Measurements from ENCODE around the gene TCEA2. TPM values are rescaled to one million over a fixed set of nuclear protein-coding genes. Genes with fewer than 3 reads are reported as not detected.

The TCEA2 gene
- total and polyA plus RNA-seq, 9 of the 15 experiments (the other 6 are each of a cell fraction or from before 2014, with no cell fraction given): 1.4 to 28.7 (median 5.4) TPM

- no peak for TF ChIP-seq ZBTB40 (IDR thresholded peaks at IDR 0.05)
- no peak for TF ChIP-seq ZBTB40 (CRISPR knock-in tag; IDR thresholded peaks at IDR 0.05)
- TF ChIP-seq CBFA2T3 (IDR thresholded peaks at IDR 0.05): no peak
- TF ChIP-seq SRSF1 (IDR thresholded peaks at IDR 0.05; ENCODE audit: low read depth, low read length): no peak
- no peak for TF ChIP-seq NONO (IDR thresholded peaks at IDR 0.05; ENCODE audit: low read depth in 2 of 2, low read length in 1 of 2)
- no peak for TF ChIP-seq KDM2B (CRISPR knock-in tag; IDR thresholded peaks at IDR 0.05)
- no peak for TF ChIP-seq ARHGAP35 (IDR thresholded peaks at IDR 0.05; ENCODE audit: partially characterized antibody)
Observed at GRCh38 chr20:64069614-64070243, 6.7 kb downstream of the TCEA2 start (continued).
